AG09319 (cell line): Measurements from ENCODE around the gene EVI5.
"Not testable (repeated sequence)": the region's sequence is repeated elsewhere in the genome, so short reads cannot be mapped to it uniquely, and the experiment has no call there.

Experiments
- DNase-seq: peaks from one replicate; pipeline ENCODE4 v3.0.0-alpha.2; 2010; ENCODE audit warnings: low read depth; ENCODE audit errors: extremely low read depth
- CTCF ChIP-seq: IDR thresholded peaks from 2 replicates; pipeline ENCODE4 v1.5.1; 2011; ENCODE audit warnings: low read depth, mild to moderate bottlenecking, inconsistent platforms, low read length, moderate library complexity

Gene EVI5

GRCh38 chr1:92690212-92690906 is 94.5 kb downstream of the EVI5 start:
- TF ChIP-seq CTCF, result no peak
- no peak for DNase-seq

- no peak for DNase-seq
- TF ChIP-seq CTCF, result no peak
Measured at GRCh38 chr1:92679980-92680379, 104.9 kb downstream of the EVI5 start.

DNA sequence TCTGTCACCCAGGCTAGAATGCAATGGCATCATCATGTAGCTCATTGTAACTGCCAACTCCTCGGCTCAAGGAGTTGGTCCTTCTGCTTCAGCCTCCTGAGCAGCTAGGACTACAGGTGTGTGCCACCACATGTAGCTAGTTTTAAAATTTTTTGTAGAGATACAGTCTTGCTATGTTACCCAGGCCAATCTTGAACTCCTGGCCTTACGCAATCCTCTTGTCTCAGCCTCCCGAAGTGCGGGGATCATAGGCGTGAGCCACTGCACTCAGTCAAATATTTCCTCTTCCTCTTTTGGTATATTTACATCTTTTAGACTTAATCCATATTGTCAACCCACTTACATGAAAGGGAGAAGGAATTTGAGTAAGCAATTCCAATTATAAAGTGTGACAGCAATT is 121.1 kb downstream of the EVI5 start:
- no peak for TF ChIP-seq CTCF
- DNase-seq, result no peak

DNA sequence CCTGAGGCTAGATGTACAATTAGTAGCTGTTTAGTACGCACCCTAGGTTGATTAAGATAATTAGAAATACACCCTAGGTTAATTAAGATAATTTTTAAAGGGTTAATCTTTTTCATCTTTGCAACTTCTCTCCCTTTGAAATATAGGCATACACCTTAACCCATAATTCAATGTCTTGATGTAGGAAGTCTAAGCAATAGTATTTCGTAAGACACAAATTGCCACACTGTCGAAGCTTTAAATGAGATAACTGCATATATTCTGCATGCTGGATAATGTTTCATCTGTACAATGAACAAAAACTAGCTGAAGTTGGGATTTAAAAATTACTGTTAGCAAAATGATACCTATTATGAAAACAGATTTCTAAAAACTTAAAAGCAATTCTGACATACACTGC is 122.9 kb downstream of the EVI5 start:
- no peak for TF ChIP-seq CTCF
- DNase-seq, result no peak

GRCh38 chr1:92657701-92658100 is 127.2 kb downstream of the EVI5 start:
- DNase-seq, result no peak
- no peak for TF ChIP-seq CTCF

GRCh38 chr1:92655197-92655801 is 129.6 kb downstream of the EVI5 start:
- no peak for DNase-seq
- no peak for TF ChIP-seq CTCF

DNA sequence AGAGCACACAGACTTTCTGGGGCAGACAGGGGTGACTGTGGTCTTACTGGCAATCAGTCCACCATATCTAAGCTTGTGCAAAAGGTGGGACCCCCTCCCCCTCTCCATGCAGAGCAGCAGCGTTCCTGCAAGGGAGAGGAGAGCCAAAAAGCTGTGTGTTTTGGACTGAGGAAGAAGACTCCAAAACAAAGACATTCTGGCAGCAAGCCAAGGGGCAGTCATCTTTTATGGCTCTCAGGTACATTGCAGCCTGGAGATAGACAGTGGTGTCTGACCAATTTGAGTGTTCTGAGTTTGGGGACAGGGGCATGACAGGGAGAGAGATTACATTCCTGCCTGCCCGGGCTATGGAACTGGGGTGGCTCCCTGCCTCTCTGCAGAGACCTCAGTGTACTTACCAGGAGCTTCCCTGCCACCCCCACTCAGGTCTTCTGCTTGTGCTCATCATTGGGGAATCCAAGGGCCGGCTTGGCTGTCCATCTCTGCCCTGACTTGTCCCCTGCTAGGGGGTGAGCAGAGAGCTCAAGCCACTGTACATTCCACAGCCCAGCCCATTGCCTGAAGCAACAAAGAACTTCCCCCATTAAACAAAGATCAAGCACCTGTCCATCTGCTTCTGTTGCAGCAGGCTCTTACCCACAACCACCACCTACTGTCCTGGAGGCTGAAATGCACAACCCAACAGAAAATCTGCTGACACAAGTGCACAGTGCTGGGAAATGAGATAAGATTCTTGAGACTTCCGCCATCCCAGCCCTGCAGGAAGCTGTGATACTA is 131.1 kb downstream of the EVI5 start:
- TF ChIP-seq CTCF, result no peak
- DNase-seq, result no peak

DNA sequence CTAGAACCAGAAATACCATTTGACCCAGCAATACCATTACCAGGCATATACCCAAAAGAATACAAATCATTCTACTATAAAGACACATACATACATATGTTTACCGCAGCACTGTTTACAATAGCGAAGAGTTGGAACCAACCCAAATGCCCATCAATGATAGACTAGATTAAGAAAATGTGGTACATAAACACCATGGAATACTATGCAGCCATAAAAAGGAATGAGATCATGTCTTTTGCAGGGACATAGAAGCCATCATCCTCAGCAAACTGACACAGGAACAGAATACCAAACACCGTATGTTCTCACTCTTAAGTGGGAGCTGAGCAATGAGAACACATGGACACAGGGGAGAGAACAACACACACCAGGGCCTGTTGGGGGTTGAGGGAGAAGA is 144.2 kb downstream of the EVI5 start:
- not testable (repeated sequence) for DNase-seq
